ENCODE results near the gene OTOGL.

The OTOGL gene

GRCh38 chr12:80313209-80313608 lies 213.9 kb downstream of the OTOGL start:
- Histone ChIP-seq H3K4me1 (ENCODE audit: insufficient read depth, poor library complexity, severe bottlenecking) (no peaks in the 10 kb centered on the region), H3K4me3 (ENCODE audit: severe bottlenecking) (no peak overlapping the region), H3K36me3 (ENCODE audit: low read depth) (no peaks in the 10 kb centered on the region), H3K27ac (ENCODE audit: poor library complexity, severe bottlenecking) (no peak overlapping the region), H3K9me3 (ENCODE audit: severe bottlenecking) (no peaks in the 10 kb centered on the region), H3K27me3 (ENCODE audit: insufficient read depth, poor library complexity, severe bottlenecking) (no peaks in the 10 kb centered on the region)
- no peak for DNase-seq (ENCODE audit: low spot score)
- TF ChIP-seq CTCF (IDR thresholded peaks at IDR 0.05; ENCODE audit: poor library complexity, severe bottlenecking), result peak; percentile 19
- no peak for ATAC-seq (ENCODE audit: low read depth)

GRCh38 chr12:80314741-80315140 lies 215.4 kb downstream of the OTOGL start:
- Histone ChIP-seq H3K27me3 (ENCODE audit: insufficient read depth, poor library complexity, severe bottlenecking) (no peaks in the 10 kb centered on the region), H3K4me3 (ENCODE audit: severe bottlenecking) (no peak overlapping the region), H3K9me3 (ENCODE audit: severe bottlenecking) (no peaks in the 10 kb centered on the region), H3K36me3 (ENCODE audit: low read depth) (no peaks in the 10 kb centered on the region), H3K4me1 (ENCODE audit: insufficient read depth, poor library complexity, severe bottlenecking) (no peaks in the 10 kb centered on the region), H3K27ac (ENCODE audit: poor library complexity, severe bottlenecking) (no peak overlapping the region)
- no peak for TF ChIP-seq CTCF (IDR thresholded peaks at IDR 0.05; ENCODE audit: poor library complexity, severe bottlenecking)
- no peak for DNase-seq (ENCODE audit: low spot score)
- no peak for ATAC-seq (ENCODE audit: low read depth)

GRCh38 chr12:80316222-80316621 lies 216.9 kb downstream of the OTOGL start:
- no peaks in the 10 kb centered on the region for H3K36me3 ChIP-seq (ENCODE audit: low read depth)
- no peak overlapping the region for H3K4me3 ChIP-seq (ENCODE audit: severe bottlenecking)
- no peak for DNase-seq (ENCODE audit: low spot score)
- no peaks in the 10 kb centered on the region for H3K27me3 ChIP-seq (ENCODE audit: insufficient read depth, poor library complexity, severe bottlenecking)
- H3K9me3 ChIP-seq (ENCODE audit: severe bottlenecking), result no peaks in the 10 kb centered on the region
- ATAC-seq (ENCODE audit: low read depth), result no peak
- H3K4me1 ChIP-seq (ENCODE audit: insufficient read depth, poor library complexity, severe bottlenecking), result no peaks in the 10 kb centered on the region
- no peak overlapping the region for H3K27ac ChIP-seq (ENCODE audit: poor library complexity, severe bottlenecking)
- TF ChIP-seq CTCF (IDR thresholded peaks at IDR 0.05; ENCODE audit: poor library complexity, severe bottlenecking), result no peak

- Histone ChIP-seq H3K9me3 (ENCODE audit: severe bottlenecking) (no peaks in the 10 kb centered on the region), H3K4me3 (ENCODE audit: severe bottlenecking) (no peak overlapping the region), H3K27ac (ENCODE audit: poor library complexity, severe bottlenecking) (no peak overlapping the region), H3K27me3 (ENCODE audit: insufficient read depth, poor library complexity, severe bottlenecking) (no peaks in the 10 kb centered on the region), H3K36me3 (ENCODE audit: low read depth) (no peaks in the 10 kb centered on the region), H3K4me1 (ENCODE audit: insufficient read depth, poor library complexity, severe bottlenecking) (no peaks in the 10 kb centered on the region)
- no peak for ATAC-seq (ENCODE audit: low read depth)
- no peak for TF ChIP-seq CTCF (IDR thresholded peaks at IDR 0.05; ENCODE audit: poor library complexity, severe bottlenecking)
- no peak for DNase-seq (ENCODE audit: low spot score)
Measured at GRCh38 chr12:80317307-80317706, 218.0 kb downstream of the OTOGL start.

GRCh38 chr12:80317899-80318298 lies 218.6 kb downstream of the OTOGL start:
- Histone ChIP-seq H3K4me1 (ENCODE audit: insufficient read depth, poor library complexity, severe bottlenecking) (no peaks in the 10 kb centered on the region), H3K27ac (ENCODE audit: poor library complexity, severe bottlenecking) (no peak overlapping the region), H3K27me3 (ENCODE audit: insufficient read depth, poor library complexity, severe bottlenecking) (no peaks in the 10 kb centered on the region), H3K9me3 (ENCODE audit: severe bottlenecking) (no peaks in the 10 kb centered on the region), H3K4me3 (ENCODE audit: severe bottlenecking) (no peak overlapping the region), H3K36me3 (ENCODE audit: low read depth) (no peaks in the 10 kb centered on the region)
- no peak for DNase-seq (ENCODE audit: low spot score)
- no peak for ATAC-seq (ENCODE audit: low read depth)
- no peak for TF ChIP-seq CTCF (IDR thresholded peaks at IDR 0.05; ENCODE audit: poor library complexity, severe bottlenecking)

All from RWPE2 (cell line).